ENCODE results near the gene B3GNT3. TPM values are rescaled to one million over a fixed set of nuclear protein-coding genes. Genes with fewer than 3 reads are reported as not detected.

The B3GNT3 gene
- polyA plus RNA-seq, 3 donors, result not detected

DNA sequence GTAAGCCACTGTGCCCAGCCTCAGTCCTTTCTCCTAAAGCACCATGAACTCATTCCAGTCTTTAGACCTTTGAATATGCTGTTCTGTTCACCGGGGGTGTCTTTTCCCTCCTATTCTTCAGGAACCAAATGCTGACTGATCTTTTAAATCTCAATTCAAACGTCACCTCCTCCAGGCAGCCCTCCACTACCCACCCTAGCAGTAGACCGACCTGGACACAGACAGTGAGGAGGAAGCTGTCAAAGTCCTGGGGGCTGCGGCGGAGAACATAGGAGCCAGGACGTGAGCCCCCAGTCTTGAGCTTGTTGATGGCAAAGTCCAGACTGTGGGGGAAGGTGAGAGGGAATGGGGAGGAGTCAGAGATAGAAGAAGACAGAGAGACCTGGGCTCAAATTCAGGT is 45.1 kb downstream of the B3GNT3 start:
- H3K4me1 Mint-ChIP-seq, result peaks cover 17% of the 10 kb centered on the region
- Histone ChIP-seq H4K20me1 (ENCODE audit: insufficient read depth, low read length) (peaks cover 17% of the 10 kb centered on the region), H3K4me3 (replicated peaks in 1 of 3; ENCODE audit: low read depth in 2 of 3, low read length in 3 of 3) (no peak overlapping the region), H2AFZ (ENCODE audit: insufficient read depth, low read depth, low read length, poor library complexity, severe bottlenecking) (no peak overlapping the region), H3K9ac (ENCODE audit: insufficient read depth, low read length, poor library complexity, severe bottlenecking) (no peak overlapping the region), H3K27ac (ENCODE audit: low read depth in 1 of 2, low read length in 2 of 2) (no peak overlapping the region), H3K4me2 (replicated peaks; ENCODE audit: extremely low read depth, low read length, poor library complexity, severe bottlenecking) (no peak overlapping the region), H3K79me2 (ENCODE audit: insufficient read depth, low read length) (no peaks in the 10 kb centered on the region), H3K4me1 (ENCODE audit: control insufficient read depth in 1 of 2, insufficient read depth in 2 of 2, low read length in 2 of 2) (peaks cover 11 to 17% of the 10 kb centered on the region in 2 donors), H3K9me3 (replicated peaks in 1 of 2; ENCODE audit: control insufficient read depth in 1 of 2, insufficient read depth in 1 of 2, low read length in 2 of 2) (no peaks in the 10 kb centered on the region), H3K36me3 (replicated peaks in 1 of 2; ENCODE audit: control insufficient read depth in 1 of 2, insufficient read depth in 2 of 2, low read length in 2 of 2) (peaks cover 48 to 76% of the 10 kb centered on the region in 2 donors), H3K27me3 (ENCODE audit: control insufficient read depth in 2 of 2, insufficient read depth in 2 of 2, low read length in 2 of 2) (no peaks in the 10 kb centered on the region)
- TF ChIP-seq, protein P1, sequence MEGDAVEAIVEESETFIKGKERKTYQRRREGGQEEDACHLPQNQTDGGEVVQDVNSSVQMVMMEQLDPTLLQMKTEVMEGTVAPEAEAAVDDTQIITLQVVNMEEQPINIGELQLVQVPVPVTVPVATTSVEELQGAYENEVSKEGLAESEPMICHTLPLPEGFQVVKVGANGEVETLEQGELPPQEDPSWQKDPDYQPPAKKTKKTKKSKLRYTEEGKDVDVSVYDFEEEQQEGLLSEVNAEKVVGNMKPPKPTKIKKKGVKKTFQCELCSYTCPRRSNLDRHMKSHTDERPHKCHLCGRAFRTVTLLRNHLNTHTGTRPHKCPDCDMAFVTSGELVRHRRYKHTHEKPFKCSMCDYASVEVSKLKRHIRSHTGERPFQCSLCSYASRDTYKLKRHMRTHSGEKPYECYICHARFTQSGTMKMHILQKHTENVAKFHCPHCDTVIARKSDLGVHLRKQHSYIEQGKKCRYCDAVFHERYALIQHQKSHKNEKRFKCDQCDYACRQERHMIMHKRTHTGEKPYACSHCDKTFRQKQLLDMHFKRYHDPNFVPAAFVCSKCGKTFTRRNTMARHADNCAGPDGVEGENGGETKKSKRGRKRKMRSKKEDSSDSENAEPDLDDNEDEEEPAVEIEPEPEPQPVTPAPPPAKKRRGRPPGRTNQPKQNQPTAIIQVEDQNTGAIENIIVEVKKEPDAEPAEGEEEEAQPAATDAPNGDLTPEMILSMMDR (IDR thresholded peaks at IDR 0.05), result no peak
- intact Hi-C loops (cut with micrococcal nuclease), result no loop called here
- no peak for DNase-seq
- peaks cover 73 to 92% of the 10 kb centered on the region in 2 donors for H3K36me3 Mint-ChIP-seq
- H3K27me3 Mint-ChIP-seq (ENCODE audit: low read depth in 3 of 3), result peaks cover 0 to 6% (median 0%) of the 10 kb centered on the region in 3 donors
- 100% methylated on average over 1 of the region's 6 CpGs for WGBS (ENCODE audit: insufficient coverage)
- H3K9me3 Mint-ChIP-seq, result no peaks in the 10 kb centered on the region
- H3K4me3 Mint-ChIP-seq, result no peak overlapping the region
- no peak overlapping the region for H3K27ac Mint-ChIP-seq

DNA sequence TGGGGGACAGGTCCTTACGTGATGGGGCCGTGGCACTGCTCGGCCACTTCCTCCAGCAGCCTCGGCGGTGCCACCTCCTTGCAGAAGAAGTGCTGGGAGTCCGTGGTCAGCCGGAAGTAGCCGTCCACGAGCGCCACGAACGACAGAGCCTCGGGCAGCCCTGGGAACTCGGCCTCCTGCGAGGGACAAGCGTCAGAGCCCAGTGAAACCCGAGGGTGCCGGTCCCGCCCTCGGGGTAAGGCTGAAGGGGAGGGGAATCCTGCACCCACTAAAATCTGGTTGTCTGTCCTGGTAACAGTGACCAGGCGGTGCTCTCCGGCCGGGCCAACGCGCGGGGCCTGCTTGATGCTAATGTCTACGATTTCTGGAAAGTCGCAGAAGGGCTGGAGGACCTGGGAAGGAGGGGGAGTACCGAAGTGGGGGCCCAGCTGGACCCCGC is 46.5 kb downstream of the B3GNT3 start:
- peaks cover 17% of the 10 kb centered on the region for H4K20me1 ChIP-seq (ENCODE audit: insufficient read depth, low read length)
- no peak overlapping the region for H3K27ac ChIP-seq (ENCODE audit: low read depth in 1 of 2, low read length in 2 of 2)
- no peak overlapping the region for H2AFZ ChIP-seq (ENCODE audit: insufficient read depth, low read depth, low read length, poor library complexity, severe bottlenecking)
- DNase-seq, result no peak
- peaks cover 24 to 30% of the 10 kb centered on the region in 2 donors for H3K4me1 ChIP-seq (ENCODE audit: control insufficient read depth in 1 of 2, insufficient read depth in 2 of 2, low read length in 2 of 2)
- H3K9me3 ChIP-seq (replicated peaks in 1 of 2; ENCODE audit: control insufficient read depth in 1 of 2, insufficient read depth in 1 of 2, low read length in 2 of 2), result no peaks in the 10 kb centered on the region
- intact Hi-C loops (cut with micrococcal nuclease), result no loop called here
- TF ChIP-seq, protein P1 (IDR thresholded peaks at IDR 0.05), result no peak
- H3K4me3 ChIP-seq (replicated peaks in 1 of 3; ENCODE audit: low read depth in 2 of 3, low read length in 3 of 3), result no peak overlapping the region
- Mint-ChIP-seq H3K27me3 (ENCODE audit: low read depth in 3 of 3) (peaks cover 0 to 6% (median 2%) of the 10 kb centered on the region in 3 donors), H3K27ac (no peak overlapping the region), H3K4me3 (no peak overlapping the region), H3K4me1 (peaks cover 30% of the 10 kb centered on the region), H3K9me3 (no peaks in the 10 kb centered on the region), H3K36me3 (peaks cover 59 to 78% of the 10 kb centered on the region in 2 donors)
- no peak overlapping the region for H3K4me2 ChIP-seq (replicated peaks; ENCODE audit: extremely low read depth, low read length, poor library complexity, severe bottlenecking)
- H3K79me2 ChIP-seq (ENCODE audit: insufficient read depth, low read length), result no peaks in the 10 kb centered on the region
- no peaks in the 10 kb centered on the region for H3K27me3 ChIP-seq (ENCODE audit: control insufficient read depth in 2 of 2, insufficient read depth in 2 of 2, low read length in 2 of 2)
- WGBS (ENCODE audit: insufficient coverage), result 83% methylated on average over 20 of the region's 30 CpGs
- peaks cover 38 to 62% of the 10 kb centered on the region in 2 donors for H3K36me3 ChIP-seq (replicated peaks in 1 of 2; ENCODE audit: control insufficient read depth in 1 of 2, insufficient read depth in 2 of 2, low read length in 2 of 2)
- H3K9ac ChIP-seq (ENCODE audit: insufficient read depth, low read length, poor library complexity, severe bottlenecking), result no peak overlapping the region
